K562 (cell line): Measurements from ENCODE around the gene LRMDA. TPM values are rescaled to one million over a fixed set of nuclear protein-coding genes. Genes with fewer than 3 reads are reported as not detected.

ENCODE experiments used
- ATAC-seq: fragments of 200-7000 bp; cut with Tn5 transposase; 3 replicates; pipeline ENCODE4 v1.9.1; 2020; ENCODE audit warnings: moderate library complexity
- BruUV-seq: library from RNA; stranded (reverse); fragments of 400-500 nt; replicated peaks from 2 replicates; lab custom pipeline; 2021; lab: Mats Ljungman, UMichigan
- CTCF ChIA-PET: fragments of 300-600 bp; formaldehyde crosslinking; extraction: SDS; loops from one replicate; lab custom pipeline; 2021; ENCODE audit warnings: low intra/inter-chr PET ratio; lab: Yijun Ruan, JAX
- POLR2A ChIA-PET: fragments of 300-600, 350-650 bp; sonication (Branson Sonifier 250); formaldehyde crosslinking; extraction: SDS; loops from one replicate; lab custom pipeline; 2021; ENCODE audit warnings: antibody characterized with exemption, inconsistent platforms; lab: Yijun Ruan, JAX
- DNase-seq, 4 experiments: peaks; one replicate each; pipeline versions ENCODE4 v3.0.0 to v3.0.0-alpha.2; 2011 to 2018; ENCODE audit warnings: low spot score in 3 of 4, mixed read lengths in 3 of 4; ENCODE audit errors: extremely low read depth in 1 of 4
- FAIRE-seq: peaks from 2 replicates; lab custom pipeline; 2011; peaks lifted over from hg19 to GRCh38; lab: Jason Lieb, UNC
- H2AFZ ChIP-seq: 2 replicates; pipeline ENCODE4 v1.6.0; 2011; ENCODE audit warnings: low read depth, low read length, control low read depth, inconsistent platforms
- H3K27ac ChIP-seq: fragments of 200-600 bp; 3 replicates; pipeline ENCODE4 v1.8.0; 2011; ENCODE audit warnings: low read depth, mild to moderate bottlenecking, control low read depth, inconsistent platforms, low read length, moderate library complexity, mixed read lengths; ENCODE audit errors: extremely low read depth
- H3K27me3 ChIP-seq, 2 experiments: fragments of 300-600 bp in 1 of 2; 2 replicates in 1 of 2; 3 replicates in 1 of 2; pipeline versions ENCODE4 v1.6.0 to v1.8.0; 2011; ENCODE audit warnings: inconsistent platforms in 2 of 2, low read length in 2 of 2, mild to moderate bottlenecking in 1 of 2, mixed read lengths in 1 of 2, moderate library complexity in 1 of 2; ENCODE audit not compliant: control insufficient read depth in 2 of 2, insufficient read depth in 2 of 2
- H3K36me3 ChIP-seq: fragments of 300-600 bp; 3 replicates; pipeline ENCODE4 v1.8.0; 2011; ENCODE audit warnings: mild to moderate bottlenecking, low read length, inconsistent platforms; ENCODE audit not compliant: control insufficient read depth, insufficient read depth
- H3K4me1 ChIP-seq, 2 experiments: fragments of 200-600 bp in 1 of 2; replicated peaks in 1 of 2; 2 replicates in 1 of 2; 3 replicates in 1 of 2; pipeline versions ENCODE4 v1.5.1 to v1.8.0; 2011; ENCODE audit warnings: inconsistent platforms in 2 of 2, low read length in 2 of 2, mild to moderate bottlenecking in 1 of 2, mixed read lengths in 1 of 2, moderate library complexity in 1 of 2; ENCODE audit not compliant: control insufficient read depth in 2 of 2, insufficient read depth in 2 of 2
- H3K4me2 ChIP-seq: 2 replicates; pipeline ENCODE4 v1.6.1; 2011; ENCODE audit warnings: low read length, control low read depth, inconsistent platforms, mixed read lengths; ENCODE audit not compliant: insufficient read depth
- H3K4me3 ChIP-seq: fragments of 200-600 bp; sonication (generic), shearing (Covaris generic); 2 replicates; pipeline ENCODE4 v1.5.1; 2016; ENCODE audit warnings: control low read depth, inconsistent platforms
- H3K79me2 ChIP-seq: fragments of 200-600 bp; 3 replicates; pipeline ENCODE4 v1.8.0; 2011; ENCODE audit warnings: low read length, inconsistent platforms; ENCODE audit not compliant: control insufficient read depth, insufficient read depth
- H3K9ac ChIP-seq, 2 experiments: 2 replicates each; pipeline versions ENCODE4 v1.6.0 to v1.6.1; 2011; ENCODE audit warnings: low read depth in 2 of 2, low read length in 2 of 2, control low read depth in 1 of 2, inconsistent platforms in 1 of 2, mild to moderate bottlenecking in 1 of 2, mixed read lengths in 1 of 2; ENCODE audit not compliant: insufficient read depth in 1 of 2
- H3K9me1 ChIP-seq: one replicate; pipeline ENCODE4 v1.6.0; 2011; ENCODE audit warnings: inconsistent platforms, mild to moderate bottlenecking, low read length, moderate library complexity; ENCODE audit not compliant: control insufficient read depth, insufficient read depth
- H3K9me3 ChIP-seq: replicated peaks from 2 replicates; pipeline ENCODE4 v1.5.1; 2011; ENCODE audit warnings: low read depth, low read length, inconsistent platforms; ENCODE audit not compliant: control insufficient read depth, insufficient read depth
- H4K20me1 ChIP-seq: replicated peaks from 2 replicates; pipeline ENCODE4 v1.6.1; 2011; ENCODE audit warnings: low read length, inconsistent platforms, mixed read lengths; ENCODE audit not compliant: control insufficient read depth, insufficient read depth
- ARID3B ChIP-seq: fragments of 250-450 bp; sonication (Bioruptor Pico); IDR thresholded peaks from 2 replicates; pipeline ENCODE4 v1.4.0; 2020; ENCODE audit warnings: borderline replicate concordance
- E2F4 ChIP-seq: sonication (generic); formaldehyde crosslinking; IDR thresholded peaks from 2 replicates; pipeline ENCODE4 v1.8.0; 2022; ENCODE audit warnings: mild to moderate bottlenecking, low read depth, missing genetic modification reagents
- FOXA1 ChIP-seq: fragments of 450-650 bp; IDR thresholded peaks from 2 replicates; pipeline ENCODE4 v1.6.1; 2016; ENCODE audit warnings: mild to moderate bottlenecking, borderline replicate concordance
- HIVEP1 ChIP-seq: fragments of 250-450 bp; sonication (Bioruptor Pico); IDR thresholded peaks from 2 replicates; pipeline ENCODE4 v1.4.0; 2020; ENCODE audit warnings: mild to moderate bottlenecking
- MED1 ChIP-seq: sonication (generic); formaldehyde crosslinking; IDR thresholded peaks from 2 replicates; pipeline ENCODE4 v1.8.1; 2023; ENCODE audit warnings: missing genetic modification reagents, borderline replicate concordance
- RNF219 ChIP-seq: fragments of 250-450 bp; sonication (Bioruptor Pico); IDR thresholded peaks from 2 replicates; pipeline ENCODE4 v1.5.0; 2022; ENCODE audit warnings: mild to moderate bottlenecking
- ZFP30 ChIP-seq: fragments of 250-450 bp; sonication (Bioruptor Pico); IDR thresholded peaks from 2 replicates; pipeline ENCODE4 v1.8.0; 2022; ENCODE audit warnings: moderate library complexity, mild to moderate bottlenecking, inconsistent platforms, borderline replicate concordance
- ZKSCAN1 ChIP-seq: fragments of 150-350 bp; IDR thresholded peaks from 2 replicates; pipeline ENCODE4 v1.6.1; 2016; ENCODE audit warnings: low read depth, low read length
- ZNF282 ChIP-seq: sonication (generic); formaldehyde crosslinking; IDR thresholded peaks from 2 replicates; pipeline ENCODE4 v1.8.1; 2023; ENCODE audit warnings: missing genetic modification reagents
- WGBS: fragments of 100-300 bp; shearing (Covaris generic); methylation state at CpG from one replicate; pipeline ENCODE4 v1.1.6; 2016; ENCODE audit warnings: low coverage, mixed read lengths; ENCODE audit not compliant: insufficient coverage; ENCODE audit errors: missing lambda C conversion rate; 5-methylcytosine and 5-hydroxymethylcytosine counted together
- in situ Hi-C: fragments of 300-500 bp; cut with MboI; formaldehyde crosslinking; loops from 4 replicates; pipeline ENCODE4 v1.15.0; 2018; ENCODE audit warnings: inconsistent platforms, mixed read lengths
- intact Hi-C: fragments of 100-400 bp; cut with micrococcal nuclease; formaldehyde crosslinking; loops from 2 replicates; pipeline ENCODE4 v1.14.2; 2022
- polyA plus RNA-seq, 8 experiments: library from polyadenylated mRNA; depleted of rRNA in 4 of 8; stranded (reverse) in 5 of 8; unstranded in 3 of 8; fragments of >200 nt; fragmentation: Nextera tagmentation in 2 of 8; fragmentation: Illumina TruSeq in 1 of 8; extraction: Ambion mirVana in 2 of 8; extraction: Trizol in 1 of 8; gene quantifications; 2 replicates each; pipeline versions ENCODE4 v1.2.1 to v1.2.3, GENCODE V29; 2011 to 2014; ENCODE audit warnings: inconsistent platforms in 1 of 8, missing spikeins in 1 of 8
- total RNA-seq, 7 experiments: library from RNA; depleted of rRNA in 6 of 7; stranded (reverse); fragments of >200 nt in 6 of 7; fragmentation: Illumina TruSeq in 2 of 7; extraction: Trizol in 2 of 7; gene quantifications; 2 replicates each; pipeline versions ENCODE4 v1.2.1 to v1.2.3, GENCODE V29; 2011 to 2021; ENCODE audit warnings: low replicate concordance in 1 of 7
- TF ChIP-seq, protein P1 (sequence below): fragments of 450-650 bp; IDR thresholded peaks from 2 replicates; pipeline ENCODE4 v1.6.1; 2016; ENCODE audit warnings: low read depth

Gene LRMDA
- total and polyA plus RNA-seq, 9 of the 15 experiments (the other 6 are each of a cell fraction or from before 2014, with no cell fraction given): 0.25 TPM; not detected in 8

DNA sequence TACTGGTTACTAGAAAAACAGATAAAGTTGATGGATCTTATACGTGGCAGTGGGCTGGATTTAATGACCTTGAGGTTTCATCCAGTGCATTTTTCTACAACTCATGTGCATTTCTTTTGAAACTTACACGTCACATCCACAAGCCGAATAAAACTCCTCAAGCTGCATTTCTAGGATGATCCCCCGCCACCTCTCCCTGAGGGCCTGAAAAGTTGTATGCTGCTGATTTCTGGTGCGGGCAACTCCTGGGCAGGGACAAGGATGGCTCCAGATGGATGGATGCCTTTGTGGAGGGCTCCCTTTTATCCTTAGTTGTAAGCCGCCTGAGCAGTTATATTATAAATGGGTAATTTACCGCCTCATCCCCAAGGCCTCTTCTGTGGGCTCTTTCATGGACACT lies 1091.1 kb downstream of the LRMDA start:
- 0% methylated on average over 7 of the region's 7 CpGs for WGBS
- POLR2A ChIA-PET: no interaction called here
- H3K9ac ChIP-seq: no peak overlapping the region
- no peak overlapping the region for H2AFZ ChIP-seq
- no peaks in the 10 kb centered on the region for H4K20me1 ChIP-seq
- FAIRE-seq: no peak
- DNase-seq: no peak
- no peak overlapping the region for H3K27ac ChIP-seq
- no peaks in the 10 kb centered on the region for H3K9me1 ChIP-seq
- BruUV-seq: no TSS peak
- no peaks in the 10 kb centered on the region for H3K27me3 ChIP-seq
- in situ Hi-C loops (no loop called here), intact Hi-C loops (no loop called here)
- H3K9me3 ChIP-seq: no peaks in the 10 kb centered on the region
- no peak overlapping the region for H3K4me3 ChIP-seq
- H3K4me2 ChIP-seq: no peak overlapping the region
- CTCF ChIA-PET: no interaction called here
- H3K4me1 ChIP-seq: no peaks in the 10 kb centered on the region
- no peaks in the 10 kb centered on the region for H3K36me3 ChIP-seq
- H3K79me2 ChIP-seq: no peaks in the 10 kb centered on the region
- ATAC-seq: no peak
- TF ChIP-seq E2F4 (CRISPR knock-in tag) (no peak), ZNF282 (CRISPR knock-in tag) (no peak), ARID3B (CRISPR knock-in tag) (no peak), HIVEP1 (no peak), ZFP30 (no peak), FOXA1 (no peak), MED1 (no peak), RNF219 (CRISPR knock-in tag) (no peak), ZKSCAN1 (no peak)
- TF ChIP-seq, protein P1, sequence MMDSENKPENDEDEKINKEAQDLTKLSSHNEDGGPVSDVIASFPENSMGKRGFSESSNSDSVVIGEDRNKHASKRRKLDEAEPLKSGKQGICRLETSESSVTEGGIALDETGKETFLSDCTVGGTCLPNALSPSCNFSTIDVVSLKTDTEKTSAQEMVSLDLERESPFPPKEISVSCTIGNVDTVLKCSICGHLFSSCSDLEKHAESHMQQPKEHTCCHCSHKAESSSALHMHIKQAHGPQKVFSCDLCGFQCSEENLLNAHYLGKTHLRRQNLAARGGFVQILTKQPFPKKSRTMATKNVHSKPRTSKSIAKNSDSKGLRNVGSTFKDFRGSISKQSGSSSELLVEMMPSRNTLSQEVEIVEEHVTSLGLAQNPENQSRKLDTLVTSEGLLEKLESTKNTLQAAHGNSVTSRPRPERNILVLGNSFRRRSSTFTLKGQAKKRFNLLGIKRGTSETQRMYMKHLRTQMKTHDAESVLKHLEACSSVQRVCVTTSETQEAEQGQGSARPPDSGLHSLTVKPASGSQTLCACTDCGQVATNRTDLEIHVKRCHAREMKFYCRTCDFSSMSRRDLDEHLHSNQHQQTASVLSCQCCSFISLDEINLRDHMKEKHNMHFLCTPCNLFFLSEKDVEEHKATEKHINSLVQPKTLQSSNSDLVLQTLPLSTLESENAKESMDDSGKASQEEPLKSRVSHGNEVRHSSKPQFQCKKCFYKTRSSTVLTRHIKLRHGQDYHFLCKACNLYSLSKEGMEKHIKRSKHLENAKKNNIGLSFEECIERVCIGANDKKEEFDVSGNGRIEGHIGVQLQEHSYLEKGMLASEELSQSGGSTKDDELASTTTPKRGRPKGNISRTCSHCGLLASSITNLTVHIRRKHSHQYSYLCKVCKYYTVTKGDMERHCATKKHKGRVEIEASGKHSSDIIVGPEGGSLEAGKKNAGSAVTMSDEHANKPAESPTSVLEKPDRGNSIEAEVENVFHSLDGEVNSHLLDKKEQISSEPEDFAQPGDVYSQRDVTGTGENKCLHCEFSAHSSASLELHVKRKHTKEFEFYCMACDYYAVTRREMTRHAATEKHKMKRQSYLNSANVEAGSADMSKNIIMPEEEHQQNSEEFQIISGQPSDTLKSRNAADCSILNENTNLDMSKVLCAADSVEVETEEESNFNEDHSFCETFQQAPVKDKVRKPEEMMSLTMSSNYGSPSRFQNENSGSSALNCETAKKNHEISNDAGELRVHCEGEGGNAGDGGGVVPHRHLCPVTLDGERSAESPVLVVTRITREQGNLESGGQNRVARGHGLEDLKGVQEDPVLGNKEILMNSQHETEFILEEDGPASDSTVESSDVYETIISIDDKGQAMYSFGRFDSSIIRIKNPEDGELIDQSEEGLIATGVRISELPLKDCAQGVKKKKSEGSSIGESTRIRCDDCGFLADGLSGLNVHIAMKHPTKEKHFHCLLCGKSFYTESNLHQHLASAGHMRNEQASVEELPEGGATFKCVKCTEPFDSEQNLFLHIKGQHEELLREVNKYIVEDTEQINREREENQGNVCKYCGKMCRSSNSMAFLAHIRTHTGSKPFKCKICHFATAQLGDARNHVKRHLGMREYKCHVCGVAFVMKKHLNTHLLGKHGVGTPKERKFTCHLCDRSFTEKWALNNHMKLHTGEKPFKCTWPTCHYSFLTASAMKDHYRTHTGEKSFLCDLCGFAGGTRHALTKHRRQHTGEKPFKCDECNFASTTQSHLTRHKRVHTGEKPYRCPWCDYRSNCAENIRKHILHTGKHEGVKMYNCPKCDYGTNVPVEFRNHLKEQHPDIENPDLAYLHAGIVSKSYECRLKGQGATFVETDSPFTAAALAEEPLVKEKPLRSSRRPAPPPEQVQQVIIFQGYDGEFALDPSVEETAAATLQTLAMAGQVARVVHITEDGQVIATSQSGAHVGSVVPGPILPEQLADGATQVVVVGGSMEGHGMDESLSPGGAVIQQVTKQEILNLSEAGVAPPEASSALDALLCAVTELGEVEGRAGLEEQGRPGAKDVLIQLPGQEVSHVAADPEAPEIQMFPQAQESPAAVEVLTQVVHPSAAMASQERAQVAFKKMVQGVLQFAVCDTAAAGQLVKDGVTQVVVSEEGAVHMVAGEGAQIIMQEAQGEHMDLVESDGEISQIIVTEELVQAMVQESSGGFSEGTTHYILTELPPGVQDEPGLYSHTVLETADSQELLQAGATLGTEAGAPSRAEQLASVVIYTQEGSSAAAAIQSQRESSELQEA: no peak
